GM23338 (cell line): ENCODE results near the gene UNC5A. TPM values are rescaled to one million over a fixed set of nuclear protein-coding genes. Genes with fewer than 3 reads are reported as not detected.

Experiments used
- ATAC-seq: fragments of 200-7000 bp; cut with Tn5 transposase; 3 replicates; pipeline ENCODE4 v1.9.1; 2020
- DNase-seq: peaks from one replicate; pipeline ENCODE4 v3.0.0-alpha.2; 2015; ENCODE audit warnings: low spot score
- H2AFZ ChIP-seq: fragments of 200-600 bp; sonication (generic); 2 replicates; pipeline ENCODE4 v1.8.0; 2016; ENCODE audit warnings: antibody characterized with exemption, mild to moderate bottlenecking, moderate library complexity
- H3F3A ChIP-seq: fragments of 200-600 bp; sonication (generic); replicated peaks from 2 replicates; pipeline ENCODE4 v1.8.0; 2017; ENCODE audit warnings: antibody characterized with exemption, mixed run types, low read depth
- H3K27ac ChIP-seq: fragments of 200-600 bp; sonication (generic); 2 replicates; pipeline ENCODE4 v1.6.1; 2016; ENCODE audit warnings: low read depth
- H3K27me3 ChIP-seq: fragments of 200-600 bp; sonication (generic); 2 replicates; pipeline ENCODE4 v1.8.0; 2016; ENCODE audit warnings: mild to moderate bottlenecking, mixed run types, moderate library complexity; ENCODE audit not compliant: insufficient read depth
- H3K36me3 ChIP-seq: fragments of 200-600 bp; sonication (generic); 2 replicates; pipeline ENCODE4 v1.8.0; 2016; ENCODE audit warnings: mild to moderate bottlenecking; ENCODE audit not compliant: insufficient read depth
- H3K4me1 ChIP-seq: fragments of 200-600 bp; sonication (generic); 2 replicates; pipeline ENCODE4 v1.8.0; 2016; ENCODE audit warnings: mild to moderate bottlenecking, moderate library complexity; ENCODE audit not compliant: insufficient read depth
- H3K4me2 ChIP-seq: fragments of 200-600 bp; sonication (generic); 2 replicates; pipeline ENCODE4 v1.7.1; 2017; ENCODE audit warnings: mixed run types
- H3K4me3 ChIP-seq: fragments of 200-600 bp; sonication (generic); 2 replicates; pipeline ENCODE4 v1.6.1; 2016; ENCODE audit warnings: mixed run types
- H3K79me2 ChIP-seq: fragments of 200-600 bp; sonication (generic); replicated peaks from 2 replicates; pipeline ENCODE4 v1.8.0; 2017; ENCODE audit warnings: mild to moderate bottlenecking; ENCODE audit not compliant: insufficient read depth
- H3K9me2 ChIP-seq: fragments of 200-600 bp; sonication (generic); 2 replicates; pipeline ENCODE4 v1.8.0; 2017; ENCODE audit not compliant: insufficient read depth
- H4K20me1 ChIP-seq: fragments of 200-600 bp; sonication (generic); replicated peaks from 2 replicates; pipeline ENCODE4 v1.8.0; 2017; ENCODE audit warnings: mild to moderate bottlenecking; ENCODE audit not compliant: insufficient read depth
- H3K27ac Mint-ChIP-seq: 2 replicates; pipeline ENCODE4 v1.8.0; 2020; ENCODE audit warnings: inconsistent platforms, mild to moderate bottlenecking, moderate library complexity, mixed read lengths
- H3K27me3 Mint-ChIP-seq: 3 replicates; pipeline ENCODE4 v1.8.0; 2022; ENCODE audit warnings: low read depth, mild to moderate bottlenecking, moderate library complexity, mixed read lengths, inconsistent platforms; ENCODE audit not compliant: insufficient read depth, poor library complexity
- H3K36me3 Mint-ChIP-seq: 3 replicates; pipeline ENCODE4 v1.8.0; 2021; ENCODE audit warnings: low read depth, mild to moderate bottlenecking, inconsistent platforms, moderate library complexity, mixed read lengths
- H3K4me1 Mint-ChIP-seq: 3 replicates; pipeline ENCODE4 v1.8.0; 2020; ENCODE audit warnings: mild to moderate bottlenecking, inconsistent platforms, mixed read lengths
- H3K4me3 Mint-ChIP-seq: 3 replicates; pipeline ENCODE4 v1.8.0; 2021; ENCODE audit warnings: moderate library complexity, mild to moderate bottlenecking, inconsistent platforms, mixed read lengths
- H3K9me3 Mint-ChIP-seq: 3 replicates; pipeline ENCODE4 v1.8.0; 2020; ENCODE audit warnings: moderate library complexity, mild to moderate bottlenecking, inconsistent platforms, mixed read lengths
- CREB1 ChIP-seq: fragments of 250-450 bp; sonication (Bioruptor Pico); IDR thresholded peaks from 2 replicates; pipeline ENCODE4 v1.5.0; 2020; ENCODE audit warnings: low read depth, mild to moderate bottlenecking, moderate library complexity
- EZH2 ChIP-seq: fragments of 200-600 bp; sonication (generic); IDR thresholded peaks from one replicate; pipeline ENCODE4 v1.8.0; 2017; ENCODE audit warnings: antibody characterized with exemption, mild to moderate bottlenecking, low read depth; ENCODE audit not compliant: unreplicated experiment
- EZH2phosphoT487 ChIP-seq: fragments of 200-600 bp; sonication (generic); IDR thresholded peaks from one replicate; pipeline ENCODE4 v1.8.1; 2018; ENCODE audit warnings: antibody characterized with exemption; ENCODE audit not compliant: unreplicated experiment
- JUNB ChIP-seq: IDR thresholded peaks from one replicate; pipeline ENCODE4 v1.6.1; 2016; ENCODE audit warnings: antibody characterized with exemption; ENCODE audit not compliant: unreplicated experiment
- NANOG ChIP-seq: IDR thresholded peaks from 2 replicates; pipeline ENCODE4 v1.6.1; 2016; ENCODE audit warnings: antibody characterized with exemption, borderline replicate concordance
- POLR2AphosphoS5 ChIP-seq: IDR thresholded peaks from 2 replicates; pipeline ENCODE4 v1.6.1; 2016; ENCODE audit warnings: antibody characterized with exemption, low read depth
- STAT1 ChIP-seq: IDR thresholded peaks from one replicate; pipeline ENCODE4 v1.6.1; 2016; ENCODE audit warnings: antibody characterized with exemption; ENCODE audit not compliant: unreplicated experiment
- ZNF114 ChIP-seq: fragments of 250-450 bp; sonication (Bioruptor Pico); IDR thresholded peaks from 2 replicates; pipeline ENCODE4 v1.5.0; 2020; ENCODE audit warnings: mild to moderate bottlenecking, moderate library complexity
- ZNF331 ChIP-seq: fragments of 250-450 bp; sonication (Bioruptor Pico); IDR thresholded peaks from 2 replicates; pipeline ENCODE4 v1.5.0; 2020; ENCODE audit warnings: low read depth, mild to moderate bottlenecking, moderate library complexity
- polyA plus RNA-seq: library from polyadenylated mRNA; unstranded; fragments of >200 nt; fragmentation: Nextera tagmentation; extraction: Ambion mirVana; gene quantifications from 2 replicates; pipeline ENCODE4 v1.2.1, GENCODE V29; 2016
- total RNA-seq: library from RNA; depleted of rRNA; stranded (reverse); fragments of >200 nt; shearing (Covaris generic); gene quantifications from 2 replicates; pipeline ENCODE4 v1.2.3, GENCODE V29; 2014
- TF ChIP-seq, protein P1 (sequence below): fragments of 250-450 bp; sonication (Bioruptor Pico); IDR thresholded peaks from 2 replicates; pipeline ENCODE4 v1.5.0; 2020; ENCODE audit warnings: mild to moderate bottlenecking, moderate library complexity
- TF ChIP-seq, protein P2 (sequence below): IDR thresholded peaks from 2 replicates; pipeline ENCODE4 v1.6.1; 2016; ENCODE audit warnings: antibody characterized with exemption
- TF ChIP-seq, protein P3 (sequence below): IDR thresholded peaks from one replicate; pipeline ENCODE4 v1.6.1; 2018; ENCODE audit warnings: antibody characterized with exemption; ENCODE audit not compliant: unreplicated experiment
- TF ChIP-seq, protein P4 (sequence below), 2 experiments: fragments of 200-600 bp in 1 of 2; sonication (generic) in 1 of 2; conservative IDR thresholded peaks; 2 replicates each; pipeline versions ENCODE4 v1.5.1 to v1.6.1; 2016 to 2017; ENCODE audit warnings: antibody characterized with exemption in 2 of 2, low read depth in 2 of 2, mild to moderate bottlenecking in 2 of 2, moderate library complexity in 1 of 2

The UNC5A gene
- total and polyA plus RNA-seq, 2 experiments from 2014 or later, result 0.92 to 3.9 TPM

DNA sequence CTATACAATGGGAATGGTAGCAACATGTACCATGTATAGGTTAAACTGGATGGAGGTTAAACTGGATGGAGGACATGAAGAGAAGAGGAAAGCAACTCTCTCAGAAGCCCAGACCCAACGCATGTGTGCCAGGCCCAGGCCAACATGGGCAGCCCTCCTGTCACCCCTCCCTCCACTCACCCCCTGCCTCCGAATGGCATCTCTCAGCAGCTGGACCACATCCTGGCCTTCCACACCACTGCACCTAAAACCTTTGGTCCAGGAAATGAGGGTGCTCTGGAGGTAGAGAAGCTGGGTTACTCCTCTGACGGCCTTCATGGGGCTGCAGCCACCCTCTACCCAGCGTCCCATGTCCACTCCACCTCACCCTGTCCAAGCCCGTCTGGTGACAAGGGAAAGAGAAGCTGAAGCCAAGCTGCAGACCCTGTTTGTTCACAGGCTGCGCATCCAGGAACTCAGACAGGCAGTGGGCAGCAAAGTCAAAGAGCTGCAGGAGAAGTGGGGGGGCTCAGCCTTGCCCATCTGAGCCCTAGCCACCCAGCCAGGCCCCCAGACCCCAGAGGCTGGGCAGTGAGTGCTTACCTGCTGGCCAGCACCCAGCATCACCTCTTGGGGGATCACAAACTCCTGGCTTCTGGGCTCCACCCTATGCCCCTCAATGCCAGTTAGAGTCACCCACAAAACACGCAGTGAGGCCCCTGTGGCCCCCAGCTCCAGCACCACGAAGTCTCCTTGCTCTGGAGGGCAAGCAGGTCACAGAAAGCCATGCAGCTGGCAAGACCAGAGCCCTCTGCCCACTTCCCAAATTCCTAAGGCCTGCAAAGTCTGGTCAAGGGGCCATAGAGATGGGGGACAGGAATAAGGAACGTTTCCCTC is 80.3 kb downstream of the UNC5A start:
- no peaks in the 10 kb centered on the region for H3K79me2 ChIP-seq
- Mint-ChIP-seq H3K27me3 (peaks cover 7% of the 10 kb centered on the region), H3K4me1 (no peaks in the 10 kb centered on the region), H3K36me3 (no peaks in the 10 kb centered on the region), H3K4me3 (no peak overlapping the region), H3K9me3 (no peaks in the 10 kb centered on the region), H3K27ac (no peak overlapping the region)
- TF ChIP-seq ZNF331 (CRISPR knock-in tag) (no peak), JUNB (no peak), NANOG (no peak), STAT1 (no peak), EZH2phosphoT487 (no peak), CREB1 (CRISPR knock-in tag) (no peak), POLR2AphosphoS5 (no peak), EZH2 (no peak), ZNF114 (CRISPR knock-in tag) (no peak)
- TF ChIP-seq, protein P1, sequence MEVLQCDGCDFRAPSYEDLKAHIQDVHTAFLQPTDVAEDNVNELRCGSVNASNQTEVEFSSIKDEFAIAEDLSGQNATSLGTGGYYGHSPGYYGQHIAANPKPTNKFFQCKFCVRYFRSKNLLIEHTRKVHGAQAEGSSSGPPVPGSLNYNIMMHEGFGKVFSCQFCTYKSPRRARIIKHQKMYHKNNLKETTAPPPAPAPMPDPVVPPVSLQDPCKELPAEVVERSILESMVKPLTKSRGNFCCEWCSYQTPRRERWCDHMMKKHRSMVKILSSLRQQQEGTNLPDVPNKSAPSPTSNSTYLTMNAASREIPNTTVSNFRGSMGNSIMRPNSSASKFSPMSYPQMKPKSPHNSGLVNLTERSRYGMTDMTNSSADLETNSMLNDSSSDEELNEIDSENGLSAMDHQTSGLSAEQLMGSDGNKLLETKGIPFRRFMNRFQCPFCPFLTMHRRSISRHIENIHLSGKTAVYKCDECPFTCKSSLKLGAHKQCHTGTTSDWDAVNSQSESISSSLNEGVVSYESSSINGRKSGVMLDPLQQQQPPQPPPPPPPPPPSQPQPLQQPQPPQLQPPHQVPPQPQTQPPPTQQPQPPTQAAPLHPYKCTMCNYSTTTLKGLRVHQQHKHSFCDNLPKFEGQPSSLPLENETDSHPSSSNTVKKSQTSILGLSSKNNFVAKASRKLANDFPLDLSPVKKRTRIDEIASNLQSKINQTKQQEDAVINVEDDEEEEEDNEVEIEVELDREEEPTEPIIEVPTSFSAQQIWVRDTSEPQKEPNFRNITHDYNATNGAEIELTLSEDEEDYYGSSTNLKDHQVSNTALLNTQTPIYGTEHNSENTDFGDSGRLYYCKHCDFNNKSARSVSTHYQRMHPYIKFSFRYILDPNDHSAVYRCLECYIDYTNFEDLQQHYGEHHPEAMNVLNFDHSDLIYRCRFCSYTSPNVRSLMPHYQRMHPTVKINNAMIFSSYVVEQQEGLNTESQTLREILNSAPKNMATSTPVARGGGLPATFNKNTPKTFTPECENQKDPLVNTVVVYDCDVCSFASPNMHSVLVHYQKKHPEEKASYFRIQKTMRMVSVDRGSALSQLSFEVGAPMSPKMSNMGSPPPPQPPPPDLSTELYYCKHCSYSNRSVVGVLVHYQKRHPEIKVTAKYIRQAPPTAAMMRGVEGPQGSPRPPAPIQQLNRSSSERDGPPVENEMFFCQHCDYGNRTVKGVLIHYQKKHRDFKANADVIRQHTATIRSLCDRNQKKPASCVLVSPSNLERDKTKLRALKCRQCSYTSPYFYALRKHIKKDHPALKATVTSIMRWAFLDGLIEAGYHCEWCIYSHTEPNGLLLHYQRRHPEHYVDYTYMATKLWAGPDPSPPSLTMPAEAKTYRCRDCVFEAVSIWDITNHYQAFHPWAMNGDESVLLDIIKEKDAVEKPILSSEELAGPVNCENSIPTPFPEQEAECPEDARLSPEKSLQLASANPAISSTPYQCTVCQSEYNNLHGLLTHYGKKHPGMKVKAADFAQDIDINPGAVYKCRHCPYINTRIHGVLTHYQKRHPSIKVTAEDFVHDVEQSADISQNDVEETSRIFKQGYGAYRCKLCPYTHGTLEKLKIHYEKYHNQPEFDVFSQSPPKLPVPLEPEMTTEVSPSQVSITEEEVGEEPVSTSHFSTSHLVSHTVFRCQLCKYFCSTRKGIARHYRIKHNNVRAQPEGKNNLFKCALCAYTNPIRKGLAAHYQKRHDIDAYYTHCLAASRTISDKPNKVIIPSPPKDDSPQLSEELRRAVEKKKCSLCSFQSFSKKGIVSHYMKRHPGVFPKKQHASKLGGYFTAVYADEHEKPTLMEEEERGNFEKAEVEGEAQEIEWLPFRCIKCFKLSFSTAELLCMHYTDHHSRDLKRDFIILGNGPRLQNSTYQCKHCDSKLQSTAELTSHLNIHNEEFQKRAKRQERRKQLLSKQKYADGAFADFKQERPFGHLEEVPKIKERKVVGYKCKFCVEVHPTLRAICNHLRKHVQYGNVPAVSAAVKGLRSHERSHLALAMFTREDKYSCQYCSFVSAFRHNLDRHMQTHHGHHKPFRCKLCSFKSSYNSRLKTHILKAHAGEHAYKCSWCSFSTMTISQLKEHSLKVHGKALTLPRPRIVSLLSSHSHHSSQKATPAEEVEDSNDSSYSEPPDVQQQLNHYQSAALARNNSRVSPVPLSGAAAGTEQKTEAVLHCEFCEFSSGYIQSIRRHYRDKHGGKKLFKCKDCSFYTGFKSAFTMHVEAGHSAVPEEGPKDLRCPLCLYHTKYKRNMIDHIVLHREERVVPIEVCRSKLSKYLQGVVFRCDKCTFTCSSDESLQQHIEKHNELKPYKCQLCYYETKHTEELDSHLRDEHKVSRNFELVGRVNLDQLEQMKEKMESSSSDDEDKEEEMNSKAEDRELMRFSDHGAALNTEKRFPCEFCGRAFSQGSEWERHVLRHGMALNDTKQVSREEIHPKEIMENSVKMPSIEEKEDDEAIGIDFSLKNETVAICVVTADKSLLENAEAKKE (CRISPR knock-in tag), result no peak
- TF ChIP-seq, protein P2, sequence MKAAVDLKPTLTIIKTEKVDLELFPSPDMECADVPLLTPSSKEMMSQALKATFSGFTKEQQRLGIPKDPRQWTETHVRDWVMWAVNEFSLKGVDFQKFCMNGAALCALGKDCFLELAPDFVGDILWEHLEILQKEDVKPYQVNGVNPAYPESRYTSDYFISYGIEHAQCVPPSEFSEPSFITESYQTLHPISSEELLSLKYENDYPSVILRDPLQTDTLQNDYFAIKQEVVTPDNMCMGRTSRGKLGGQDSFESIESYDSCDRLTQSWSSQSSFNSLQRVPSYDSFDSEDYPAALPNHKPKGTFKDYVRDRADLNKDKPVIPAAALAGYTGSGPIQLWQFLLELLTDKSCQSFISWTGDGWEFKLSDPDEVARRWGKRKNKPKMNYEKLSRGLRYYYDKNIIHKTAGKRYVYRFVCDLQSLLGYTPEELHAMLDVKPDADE, result no peak
- TF ChIP-seq, protein P3, sequence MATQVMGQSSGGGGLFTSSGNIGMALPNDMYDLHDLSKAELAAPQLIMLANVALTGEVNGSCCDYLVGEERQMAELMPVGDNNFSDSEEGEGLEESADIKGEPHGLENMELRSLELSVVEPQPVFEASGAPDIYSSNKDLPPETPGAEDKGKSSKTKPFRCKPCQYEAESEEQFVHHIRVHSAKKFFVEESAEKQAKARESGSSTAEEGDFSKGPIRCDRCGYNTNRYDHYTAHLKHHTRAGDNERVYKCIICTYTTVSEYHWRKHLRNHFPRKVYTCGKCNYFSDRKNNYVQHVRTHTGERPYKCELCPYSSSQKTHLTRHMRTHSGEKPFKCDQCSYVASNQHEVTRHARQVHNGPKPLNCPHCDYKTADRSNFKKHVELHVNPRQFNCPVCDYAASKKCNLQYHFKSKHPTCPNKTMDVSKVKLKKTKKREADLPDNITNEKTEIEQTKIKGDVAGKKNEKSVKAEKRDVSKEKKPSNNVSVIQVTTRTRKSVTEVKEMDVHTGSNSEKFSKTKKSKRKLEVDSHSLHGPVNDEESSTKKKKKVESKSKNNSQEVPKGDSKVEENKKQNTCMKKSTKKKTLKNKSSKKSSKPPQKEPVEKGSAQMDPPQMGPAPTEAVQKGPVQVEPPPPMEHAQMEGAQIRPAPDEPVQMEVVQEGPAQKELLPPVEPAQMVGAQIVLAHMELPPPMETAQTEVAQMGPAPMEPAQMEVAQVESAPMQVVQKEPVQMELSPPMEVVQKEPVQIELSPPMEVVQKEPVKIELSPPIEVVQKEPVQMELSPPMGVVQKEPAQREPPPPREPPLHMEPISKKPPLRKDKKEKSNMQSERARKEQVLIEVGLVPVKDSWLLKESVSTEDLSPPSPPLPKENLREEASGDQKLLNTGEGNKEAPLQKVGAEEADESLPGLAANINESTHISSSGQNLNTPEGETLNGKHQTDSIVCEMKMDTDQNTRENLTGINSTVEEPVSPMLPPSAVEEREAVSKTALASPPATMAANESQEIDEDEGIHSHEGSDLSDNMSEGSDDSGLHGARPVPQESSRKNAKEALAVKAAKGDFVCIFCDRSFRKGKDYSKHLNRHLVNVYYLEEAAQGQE, result no peak
- TF ChIP-seq, protein P4, sequence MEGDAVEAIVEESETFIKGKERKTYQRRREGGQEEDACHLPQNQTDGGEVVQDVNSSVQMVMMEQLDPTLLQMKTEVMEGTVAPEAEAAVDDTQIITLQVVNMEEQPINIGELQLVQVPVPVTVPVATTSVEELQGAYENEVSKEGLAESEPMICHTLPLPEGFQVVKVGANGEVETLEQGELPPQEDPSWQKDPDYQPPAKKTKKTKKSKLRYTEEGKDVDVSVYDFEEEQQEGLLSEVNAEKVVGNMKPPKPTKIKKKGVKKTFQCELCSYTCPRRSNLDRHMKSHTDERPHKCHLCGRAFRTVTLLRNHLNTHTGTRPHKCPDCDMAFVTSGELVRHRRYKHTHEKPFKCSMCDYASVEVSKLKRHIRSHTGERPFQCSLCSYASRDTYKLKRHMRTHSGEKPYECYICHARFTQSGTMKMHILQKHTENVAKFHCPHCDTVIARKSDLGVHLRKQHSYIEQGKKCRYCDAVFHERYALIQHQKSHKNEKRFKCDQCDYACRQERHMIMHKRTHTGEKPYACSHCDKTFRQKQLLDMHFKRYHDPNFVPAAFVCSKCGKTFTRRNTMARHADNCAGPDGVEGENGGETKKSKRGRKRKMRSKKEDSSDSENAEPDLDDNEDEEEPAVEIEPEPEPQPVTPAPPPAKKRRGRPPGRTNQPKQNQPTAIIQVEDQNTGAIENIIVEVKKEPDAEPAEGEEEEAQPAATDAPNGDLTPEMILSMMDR (conservative IDR thresholded peaks at IDR 0.05; ENCODE audit: low read depth in 2 of 2), result no peak
- H3F3A ChIP-seq, result no peaks in the 10 kb centered on the region
- no peak overlapping the region for H3K27ac ChIP-seq
- DNase-seq (no peak), ATAC-seq (no peak)
- H3K9me2 ChIP-seq, result no peaks in the 10 kb centered on the region
- no peaks in the 10 kb centered on the region for H3K4me1 ChIP-seq
- no peaks in the 10 kb centered on the region for H4K20me1 ChIP-seq
- no peaks in the 10 kb centered on the region for H3K36me3 ChIP-seq
- H3K4me3 ChIP-seq, result no peak overlapping the region
- H3K4me2 ChIP-seq, result no peak overlapping the region
- H3K27me3 ChIP-seq, result no peaks in the 10 kb centered on the region
- H2AFZ ChIP-seq, result no peak overlapping the region
